PC-9 (cell line): ENCODE data around the gene ITSN1. TPM values are rescaled to one million over a fixed set of nuclear protein-coding genes. Genes with fewer than 3 reads are reported as not detected.

ENCODE experiments used
- BruUV-seq: library from RNA; stranded (reverse); fragments of 400-500 nt; replicated peaks from 2 replicates; lab custom pipeline; 2021; lab: Mats Ljungman, UMichigan
- CTCF ChIA-PET: fragments of 300-600 bp; sonication (Branson Sonifier 250); formaldehyde crosslinking; loops from one replicate; lab custom pipeline; 2022; ENCODE audit warnings: antibody characterized with exemption; lab: Charles Lee
- POLR2A ChIA-PET: fragments of 300-600 bp; sonication (Branson Sonifier 250); formaldehyde crosslinking; loops from one replicate; lab custom pipeline; 2022; ENCODE audit warnings: antibody characterized with exemption; ENCODE audit not compliant: unreplicated experiment; lab: Charles Lee
- DNase-seq, 2 experiments: peaks; one replicate each; pipeline versions ENCODE4 v3.0.0 to v3.0.0-alpha.2; 2015 to 2022; ENCODE audit warnings: mixed read lengths in 1 of 2
- H2AFZ ChIP-seq: fragments of 200-600 bp; sonication (generic); 2 replicates; pipeline ENCODE4 v1.8.1; 2017; ENCODE audit warnings: antibody characterized with exemption
- H3F3A ChIP-seq: fragments of 200-600 bp; sonication (generic); 2 replicates; pipeline ENCODE4 v1.8.1; 2017; ENCODE audit warnings: antibody characterized with exemption, mild to moderate bottlenecking, low read depth; ENCODE audit not compliant: insufficient read depth
- H3K27ac ChIP-seq: fragments of 200-600 bp; sonication (generic); 2 replicates; pipeline ENCODE4 v1.6.1; 2016; ENCODE audit warnings: mixed run types
- H3K27me3 ChIP-seq: fragments of 200-600 bp; sonication (generic); 2 replicates; pipeline ENCODE4 v1.6.1; 2016; ENCODE audit warnings: low read depth, mixed run types; ENCODE audit not compliant: insufficient read depth
- H3K36me3 ChIP-seq: fragments of 200-600 bp; sonication (generic); 2 replicates; pipeline ENCODE4 v1.6.1; 2016; ENCODE audit warnings: low read depth, mixed run types
- H3K4me1 ChIP-seq: fragments of 200-600 bp; sonication (generic); replicated peaks from 2 replicates; pipeline ENCODE4 v1.6.1; 2016; ENCODE audit warnings: mixed run types; ENCODE audit not compliant: insufficient read depth
- H3K4me2 ChIP-seq: fragments of 200-600 bp; sonication (generic); 2 replicates; pipeline ENCODE4 v1.6.1; 2017; ENCODE audit warnings: mixed run types
- H3K4me3 ChIP-seq: fragments of 200-600 bp; sonication (generic); 2 replicates; pipeline ENCODE4 v1.6.1; 2016; ENCODE audit warnings: mixed run types
- H3K79me2 ChIP-seq: fragments of 200-600 bp; sonication (generic); 2 replicates; pipeline ENCODE4 v1.6.1; 2017; ENCODE audit warnings: low read depth, mixed run types
- H3K9me2 ChIP-seq: fragments of 200-600 bp; sonication (generic); 2 replicates; pipeline ENCODE4 v1.8.1; 2017; ENCODE audit warnings: mild to moderate bottlenecking; ENCODE audit not compliant: insufficient read depth
- H3K9me3 ChIP-seq: fragments of 200-600 bp; sonication (generic); 2 replicates; pipeline ENCODE4 v1.8.1; 2016; ENCODE audit warnings: low read depth; ENCODE audit not compliant: insufficient read depth
- H4K20me1 ChIP-seq: fragments of 200-600 bp; sonication (generic); 2 replicates; pipeline ENCODE4 v1.8.1; 2017; ENCODE audit not compliant: insufficient read depth
- EZH2 ChIP-seq: fragments of 200-600 bp; sonication (generic); IDR thresholded peaks from 2 replicates; pipeline ENCODE4 v1.8.0; 2017; ENCODE audit warnings: antibody characterized with exemption, low read depth
- intact Hi-C: fragments of 100-400 bp; cut with micrococcal nuclease; formaldehyde crosslinking; loops from one replicate; pipeline ENCODE4 v1.10.0; 2022; ENCODE audit not compliant: unreplicated experiment
- total RNA-seq: library from RNA; stranded (reverse); gene quantifications from 2 replicates; pipeline ENCODE4 v1.2.3, GENCODE V29; 2021
- TF ChIP-seq, protein P1 (sequence below): fragments of 200-600 bp; sonication (generic); conservative IDR thresholded peaks from 2 replicates; pipeline ENCODE4 v1.6.1; 2017; ENCODE audit warnings: mixed run types, antibody characterized with exemption, mild to moderate bottlenecking, moderate library complexity

The ITSN1 gene
- total RNA-seq, 1 experiment from 2014 or later: 46.3 TPM

GRCh38 chr21:33667636-33668035 lies 25.3 kb downstream of the ITSN1 start:
- no peaks in the 10 kb centered on the region for H3K9me2 ChIP-seq
- no TSS peak for BruUV-seq
- H3K4me2 ChIP-seq: no peak overlapping the region
- H3F3A ChIP-seq: no peaks in the 10 kb centered on the region; the same call in 1 of the 2 replicates
- no peak for DNase-seq
- no peak overlapping the region for H3K27ac ChIP-seq
- H3K79me2 ChIP-seq: 0 out of 2 replicates have a peak, but pooled peaks cover 16% of the 10 kb centered on the region
- intact Hi-C loops: no loop called here
- H3K36me3 ChIP-seq: no peaks in the 10 kb centered on the region
- ChIA-PET CTCF (no interaction called here), POLR2A (no interaction called here)
- no peak overlapping the region for H2AFZ ChIP-seq
- H3K4me1 ChIP-seq: no peaks in the 10 kb centered on the region
- TF ChIP-seq, protein P1, sequence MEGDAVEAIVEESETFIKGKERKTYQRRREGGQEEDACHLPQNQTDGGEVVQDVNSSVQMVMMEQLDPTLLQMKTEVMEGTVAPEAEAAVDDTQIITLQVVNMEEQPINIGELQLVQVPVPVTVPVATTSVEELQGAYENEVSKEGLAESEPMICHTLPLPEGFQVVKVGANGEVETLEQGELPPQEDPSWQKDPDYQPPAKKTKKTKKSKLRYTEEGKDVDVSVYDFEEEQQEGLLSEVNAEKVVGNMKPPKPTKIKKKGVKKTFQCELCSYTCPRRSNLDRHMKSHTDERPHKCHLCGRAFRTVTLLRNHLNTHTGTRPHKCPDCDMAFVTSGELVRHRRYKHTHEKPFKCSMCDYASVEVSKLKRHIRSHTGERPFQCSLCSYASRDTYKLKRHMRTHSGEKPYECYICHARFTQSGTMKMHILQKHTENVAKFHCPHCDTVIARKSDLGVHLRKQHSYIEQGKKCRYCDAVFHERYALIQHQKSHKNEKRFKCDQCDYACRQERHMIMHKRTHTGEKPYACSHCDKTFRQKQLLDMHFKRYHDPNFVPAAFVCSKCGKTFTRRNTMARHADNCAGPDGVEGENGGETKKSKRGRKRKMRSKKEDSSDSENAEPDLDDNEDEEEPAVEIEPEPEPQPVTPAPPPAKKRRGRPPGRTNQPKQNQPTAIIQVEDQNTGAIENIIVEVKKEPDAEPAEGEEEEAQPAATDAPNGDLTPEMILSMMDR: no peak
- no peak for TF ChIP-seq EZH2
- no peaks in the 10 kb centered on the region for H4K20me1 ChIP-seq
- no peaks in the 10 kb centered on the region for H3K9me3 ChIP-seq
- H3K27me3 ChIP-seq: no peaks in the 10 kb centered on the region
- no peak overlapping the region for H3K4me3 ChIP-seq

DNA sequence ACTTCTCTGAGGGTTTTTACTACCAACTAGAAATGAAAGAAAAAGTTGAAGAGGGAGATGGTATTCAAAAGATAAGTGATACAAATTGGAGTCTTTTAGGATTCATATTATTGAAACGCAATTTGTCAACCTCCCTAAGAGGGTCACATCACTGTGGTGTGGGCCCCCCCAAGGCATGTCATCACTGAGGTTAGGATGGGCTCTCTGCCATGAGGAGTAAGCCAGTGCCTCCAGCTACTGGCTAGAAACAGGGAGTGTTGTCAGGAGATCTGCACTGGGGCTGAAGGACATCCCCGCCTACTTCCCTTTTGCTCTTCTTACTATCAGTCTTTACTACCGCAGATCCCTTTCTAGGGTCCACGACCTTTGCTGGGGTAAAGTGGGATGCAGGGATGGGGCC lies 25.9 kb downstream of the ITSN1 start:
- ChIA-PET POLR2A (no interaction called here), CTCF (no interaction called here)
- Histone ChIP-seq H3K4me3 (no peak overlapping the region), H3K27me3 (no peaks in the 10 kb centered on the region), H3K4me1 (no peaks in the 10 kb centered on the region), H3F3A (no peaks in the 10 kb centered on the region; the same call in 1 of the 2 replicates), H3K4me2 (no peak overlapping the region), H4K20me1 (no peaks in the 10 kb centered on the region), H3K9me2 (no peaks in the 10 kb centered on the region), H3K9me3 (no peaks in the 10 kb centered on the region), H3K36me3 (no peaks in the 10 kb centered on the region), H3K79me2 (0 out of 2 replicates have a peak, but pooled peaks cover 16% of the 10 kb centered on the region), H2AFZ (no peak overlapping the region), H3K27ac (no peak overlapping the region)
- intact Hi-C loops: no loop called here
- DNase-seq: no peak
- no TSS peak for BruUV-seq
- no peak for TF ChIP-seq EZH2
- TF ChIP-seq, protein P1: no peak

- no TSS peak for BruUV-seq
- POLR2A ChIA-PET: no interaction called here
- H3K4me3 ChIP-seq: no peak overlapping the region
- H3K4me2 ChIP-seq: no peak overlapping the region
- H3K4me1 ChIP-seq: no peaks in the 10 kb centered on the region
- no peak for TF ChIP-seq EZH2
- TF ChIP-seq, protein P1: no peak
- no peaks in the 10 kb centered on the region for H4K20me1 ChIP-seq
- H3K27ac ChIP-seq: no peak overlapping the region
- H3K79me2 ChIP-seq: 0 out of 2 replicates have a peak, but pooled peaks cover 16% of the 10 kb centered on the region
- CTCF ChIA-PET: no interaction called here
- H3F3A ChIP-seq: no peaks in the 10 kb centered on the region; the same call in 1 of the 2 replicates
- H3K9me3 ChIP-seq: no peaks in the 10 kb centered on the region
- no peak overlapping the region for H2AFZ ChIP-seq
- H3K9me2 ChIP-seq: no peaks in the 10 kb centered on the region
- no peaks in the 10 kb centered on the region for H3K27me3 ChIP-seq
- intact Hi-C loops: no loop called here
- DNase-seq: no peak
- no peaks in the 10 kb centered on the region for H3K36me3 ChIP-seq
These were observed 26.3 kb downstream of the ITSN1 start for GRCh38 chr21:33668620-33669019.
